HEK293 (cell line): ENCODE data around the gene FAM228B.

ENCODE experiments used
- CTCF ChIA-PET: fragments of 350-600 bp; formaldehyde crosslinking; extraction: SDS; loops from one replicate; lab custom pipeline; 2021; ENCODE audit warnings: antibody characterized with exemption; lab: Yijun Ruan, JAX
- POLR2A ChIA-PET: fragments of 300-600 bp; formaldehyde crosslinking; extraction: SDS; loops from one replicate; lab custom pipeline; 2020; ENCODE audit warnings: antibody characterized with exemption, inconsistent platforms; lab: Yijun Ruan, JAX
- H3K27ac ChIP-seq: fragments of 200-500 bp; sonication (Bioruptor generic); 2 replicates; pipeline ENCODE4 v1.5.1; 2014; ENCODE audit warnings: low read depth, low read length, control low read depth, inconsistent platforms; ENCODE audit errors: extremely low read depth
- H3K36me3 ChIP-seq, 2 experiments: fragments of 200-500 bp in 1 of 2; sonication (Bioruptor generic) in 1 of 2; 1 replicate in 1 of 2; 2 replicates in 1 of 2; pipeline ENCODE4 v1.5.1; 2014 to 2017; ENCODE audit warnings: inconsistent platforms in 2 of 2, low read length in 2 of 2; ENCODE audit not compliant: control insufficient read depth in 2 of 2, insufficient read depth in 1 of 2
- H3K4me1 ChIP-seq: fragments of 200-500 bp; sonication (Bioruptor generic); 2 replicates; pipeline ENCODE4 v1.5.1; 2014; ENCODE audit warnings: mild to moderate bottlenecking, low read length, inconsistent platforms; ENCODE audit not compliant: control insufficient read depth, insufficient read depth
- H3K4me3 ChIP-seq: 2 replicates; pipeline ENCODE4 v1.5.1; 2011; ENCODE audit warnings: low read depth, mild to moderate bottlenecking, control low read depth, low read length, moderate library complexity
- H3K9me3 ChIP-seq: fragments of 200-500 bp; sonication (Bioruptor generic); 2 replicates; pipeline ENCODE4 v1.5.1; 2014; ENCODE audit warnings: low read depth, low read length, inconsistent platforms; ENCODE audit not compliant: control insufficient read depth, insufficient read depth
- HOXD13 ChIP-seq: sonication (generic); formaldehyde crosslinking; IDR thresholded peaks from 2 replicates; pipeline ENCODE4 v1.8.0; 2022; ENCODE audit warnings: missing genetic modification reagents, borderline replicate concordance
- KLF17 ChIP-seq: fragments of 450-650 bp; formaldehyde crosslinking; IDR thresholded peaks from 2 replicates; pipeline ENCODE4 v1.5.1; 2016; ENCODE audit warnings: missing biosample characterization, missing genetic modification characterization
- PBX3 ChIP-seq: sonication (generic); formaldehyde crosslinking; IDR thresholded peaks from 2 replicates; pipeline ENCODE4 v1.8.1; 2022; ENCODE audit warnings: mild to moderate bottlenecking, moderate library complexity, missing genetic modification reagents
- PRDM2 ChIP-seq: fragments of 450-650 bp; formaldehyde crosslinking; IDR thresholded peaks from 2 replicates; pipeline ENCODE4 v1.5.1; 2016; ENCODE audit warnings: missing biosample characterization, missing genetic modification characterization, borderline replicate concordance
- SP3 ChIP-seq: fragments of 450-650 bp; formaldehyde crosslinking; IDR thresholded peaks from 2 replicates; pipeline ENCODE4 v1.5.1; 2016; ENCODE audit warnings: missing biosample characterization, missing genetic modification characterization
- ZNF112 ChIP-seq: fragments of 450-650 bp; formaldehyde crosslinking; IDR thresholded peaks from 2 replicates; pipeline ENCODE4 v1.5.0; 2017; ENCODE audit warnings: missing biosample characterization, missing genetic modification characterization
- ZNF184 ChIP-seq: fragments of 450-650 bp; IDR thresholded peaks from 2 replicates; pipeline ENCODE4 v1.5.1; 2018; ENCODE audit warnings: missing biosample characterization, mild to moderate bottlenecking, missing genetic modification characterization
- ZNF350 ChIP-seq: fragments of 450-650 bp; formaldehyde crosslinking; IDR thresholded peaks from 2 replicates; pipeline ENCODE4 v1.5.0; 2017; ENCODE audit warnings: missing biosample characterization, mild to moderate bottlenecking, missing genetic modification characterization
- ZNF544 ChIP-seq: fragments of 450-650 bp; formaldehyde crosslinking; IDR thresholded peaks from 2 replicates; pipeline ENCODE4 v1.5.0; 2017; ENCODE audit warnings: missing biosample characterization, missing genetic modification characterization
- ZNF585B ChIP-seq: fragments of 450-650 bp; formaldehyde crosslinking; IDR thresholded peaks from 2 replicates; pipeline ENCODE4 v1.5.1; 2016; ENCODE audit warnings: missing biosample characterization, missing genetic modification characterization
- ZNF629 ChIP-seq: fragments of 450-650 bp; formaldehyde crosslinking; IDR thresholded peaks from 2 replicates; pipeline ENCODE4 v1.5.1; 2017; ENCODE audit warnings: missing biosample characterization, missing genetic modification characterization
- ZNF658 ChIP-seq: fragments of 450-650 bp; formaldehyde crosslinking; IDR thresholded peaks from 2 replicates; pipeline ENCODE4; 2016; ENCODE audit warnings: missing biosample characterization, missing genetic modification characterization

FAM228B gene

DNA sequence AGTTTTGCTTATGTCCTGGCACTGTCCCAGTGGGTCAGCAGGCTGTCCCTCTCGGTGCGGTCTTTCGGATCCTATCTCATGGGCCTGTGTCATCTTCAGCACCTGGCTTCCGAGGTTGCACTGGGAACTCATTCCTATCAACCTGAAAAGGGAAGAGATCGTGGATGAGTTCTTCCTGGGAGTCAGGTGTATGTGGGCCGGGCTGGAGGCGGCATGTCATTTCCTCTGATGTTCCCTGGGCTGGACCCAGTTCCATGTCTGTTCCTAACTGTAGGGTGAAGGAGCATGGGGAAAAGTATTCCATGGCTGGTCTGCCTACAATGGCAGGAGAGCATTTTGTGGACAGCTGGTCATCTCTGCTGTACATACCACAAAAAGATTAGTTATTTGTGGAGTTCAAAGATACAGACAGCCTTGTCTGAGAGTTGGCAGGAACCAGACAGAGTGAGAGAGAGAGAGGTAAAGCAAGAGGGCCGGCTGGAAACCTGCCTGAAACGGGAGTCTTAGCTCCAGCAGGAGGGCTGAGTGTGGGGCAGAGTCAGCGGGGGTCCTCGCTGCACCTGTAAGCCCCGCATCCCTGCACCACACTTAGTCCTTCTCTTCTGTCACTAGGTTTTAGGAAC lies 76.8 kb downstream of the FAM228B start (continued):
- TF ChIP-seq KLF17 (tag by site-specific recombination) (no peak), SP3 (tag by site-specific recombination) (no peak)

- H3K36me3 ChIP-seq, result peaks cover 0 to 20% of the 10 kb centered on the region in 2 experiments; a peak in 1 of 3 replicates
- no peak overlapping the region for H3K4me3 ChIP-seq
- H3K27ac ChIP-seq, result no peak overlapping the region
- CTCF ChIA-PET, result no interaction called here
- TF ChIP-seq ZNF629, result no peak
- TF ChIP-seq, all 188 proteins: peak for 0
- Histone ChIP-seq H3K4me1 (no peaks in the 10 kb centered on the region), H3K9me3 (no peaks in the 10 kb centered on the region)
- POLR2A ChIA-PET, result no interaction called here
These were observed 77.5 kb downstream of the FAM228B start for GRCh38 chr2:24200799-24201198.

- Histone ChIP-seq H3K36me3 (peaks cover 0 to 22% of the 10 kb centered on the region in 2 experiments; a peak in 2 of 3 replicates), H3K4me1 (no peaks in the 10 kb centered on the region), H3K4me3 (no peak overlapping the region), H3K27ac (no peak overlapping the region), H3K9me3 (no peaks in the 10 kb centered on the region)
- ChIA-PET CTCF (interaction anchor here (0.7 to 1.8 kb wide), 4 partner anchors 15 to 206 kb away, joined by 3 to 5 read pairs (median 3); no protein-coding TSS in a partner anchor), POLR2A (no interaction called here)
- TF ChIP-seq ZNF544 (tag by site-specific recombination) (no peak), HOXD13 (no peak), ZNF350 (tag by site-specific recombination) (no peak), ZNF112 (no peak), PBX3 (no peak), ZNF585B (tag by site-specific recombination) (no peak)
These were observed 79.9 kb downstream of the FAM228B start for GRCh38 chr2:24203029-24203786.

GRCh38 chr2:24203787-24204150 lies 80.5 kb downstream of the FAM228B start:
- POLR2A ChIA-PET, result no interaction called here
- H3K9me3 ChIP-seq, result no peaks in the 10 kb centered on the region
- CTCF ChIA-PET, result interaction anchor here (1.0 to 1.8 kb wide), 2 partner anchors 14 to 95 kb away, joined by 3 to 5 read pairs; no protein-coding TSS in a partner anchor
- no peak overlapping the region for H3K4me3 ChIP-seq
- H3K36me3 ChIP-seq, result peaks cover 0 to 27% of the 10 kb centered on the region in 2 experiments; a peak in 2 of 3 replicates
- H3K4me1 ChIP-seq, result no peaks in the 10 kb centered on the region
- no peak overlapping the region for H3K27ac ChIP-seq
- TF ChIP-seq ZNF658 (tag by site-specific recombination), result no peak
- no peak for TF ChIP-seq ZNF184
- no peak for TF ChIP-seq ZNF544 (tag by site-specific recombination)
- TF ChIP-seq PRDM2 (tag by site-specific recombination), result no peak
- TF ChIP-seq, all 188 proteins: peak for 0
